ENCODE results near the gene MAP1B.
"Not testable (repeated sequence)": the region's sequence is repeated elsewhere in the genome, so short reads cannot be mapped to it uniquely, and the experiment has no call there.

Gene MAP1B

DNA sequence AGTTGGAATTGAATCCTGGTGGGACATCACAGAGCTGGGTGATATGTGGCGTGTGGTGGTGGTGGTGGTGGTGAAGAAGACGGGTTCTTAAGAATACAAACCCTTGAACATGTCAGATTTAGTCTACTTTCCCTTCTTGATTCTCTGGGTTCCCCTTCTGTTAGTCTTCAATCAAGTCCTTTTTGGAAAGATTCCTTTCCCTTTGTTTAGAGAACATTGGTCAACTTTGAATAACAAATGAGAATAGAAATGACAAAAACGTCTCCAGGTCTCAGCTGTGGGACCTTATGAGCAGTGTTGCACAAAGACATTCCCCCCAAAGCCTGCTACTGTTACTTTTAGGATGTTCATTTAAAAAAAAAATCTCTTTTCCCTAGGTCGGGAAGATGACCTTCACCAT is 46.3 kb downstream of the MAP1B start:
- no peak overlapping the region for H3K4me3 ChIP-seq
- peak overlapping the region in 1 of 21 experiments; percentile 27 for H3K27ac ChIP-seq

DNA sequence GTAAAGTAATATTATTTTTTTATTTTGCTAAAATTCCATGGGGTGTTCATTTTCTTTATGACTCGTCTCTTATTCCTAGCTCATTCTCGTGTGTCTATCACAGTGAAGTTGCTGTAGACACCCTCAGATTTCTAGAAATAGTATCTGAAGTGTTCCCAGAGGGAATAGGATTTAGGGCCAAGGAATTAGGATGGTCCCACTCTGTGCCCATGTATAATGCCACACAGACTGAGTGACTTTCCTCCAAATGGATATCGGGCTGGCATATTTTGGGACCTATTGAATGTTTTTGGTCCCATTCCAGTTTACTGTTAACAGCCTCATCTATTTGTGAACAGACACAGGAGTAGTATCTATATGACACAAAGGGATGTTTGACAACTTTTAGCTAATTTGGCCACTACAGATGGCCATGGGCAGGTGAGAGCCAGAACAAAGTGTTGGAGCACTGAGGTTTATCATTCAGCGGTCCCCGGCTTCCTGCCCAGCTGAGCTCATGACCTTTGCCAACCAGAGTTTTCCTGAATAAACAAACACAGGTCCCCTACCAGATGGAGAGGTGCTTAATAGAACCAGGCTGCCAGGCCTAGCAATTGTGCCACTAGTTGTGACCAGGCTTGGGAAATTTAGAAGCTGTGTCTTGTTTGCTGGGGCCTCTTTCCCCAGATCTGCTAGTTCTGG is 46.9 kb downstream of the MAP1B start:
- Histone ChIP-seq H3K27ac (peak overlapping the region in 4 of 21 experiments; percentile 1 to 29 (median 14)), H3K4me3 (no peak overlapping the region)

DNA sequence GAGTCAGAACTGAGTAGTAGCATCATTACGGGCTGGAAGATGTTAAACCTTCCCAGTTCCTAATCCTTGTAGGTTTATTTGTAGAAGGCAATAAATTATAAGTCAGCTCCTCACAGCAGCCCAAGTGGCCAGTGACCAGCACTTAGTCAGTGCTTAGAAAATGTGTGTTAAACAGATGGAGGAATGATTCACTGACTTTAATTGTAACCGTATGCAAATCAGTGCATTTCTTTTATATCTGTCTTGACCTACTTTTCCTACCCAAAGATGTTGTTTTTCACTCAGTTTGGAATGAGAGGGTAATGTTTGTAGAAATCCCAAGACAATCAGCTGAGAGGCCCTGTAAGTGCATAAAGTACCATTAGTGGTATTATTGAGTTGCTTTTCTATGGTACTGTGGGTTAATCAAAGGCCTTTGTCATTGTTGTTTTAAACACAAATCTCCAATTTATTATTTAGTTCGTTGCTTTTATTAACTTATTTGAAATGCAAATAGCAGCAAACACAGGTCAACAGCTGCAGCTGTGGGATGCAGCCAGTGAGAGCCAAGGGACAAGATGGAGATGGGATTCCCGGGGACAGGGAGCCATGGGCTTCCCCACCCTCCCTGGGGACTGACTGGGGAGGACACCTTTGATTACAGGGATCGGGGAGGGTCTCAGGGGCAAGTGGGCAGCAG is 49.8 kb downstream of the MAP1B start:
- H3K27ac ChIP-seq: peak overlapping the region in 11 of 21 experiments; percentile 28 to 80 (median 45)
- H3K4me3 ChIP-seq: no peak overlapping the region

DNA sequence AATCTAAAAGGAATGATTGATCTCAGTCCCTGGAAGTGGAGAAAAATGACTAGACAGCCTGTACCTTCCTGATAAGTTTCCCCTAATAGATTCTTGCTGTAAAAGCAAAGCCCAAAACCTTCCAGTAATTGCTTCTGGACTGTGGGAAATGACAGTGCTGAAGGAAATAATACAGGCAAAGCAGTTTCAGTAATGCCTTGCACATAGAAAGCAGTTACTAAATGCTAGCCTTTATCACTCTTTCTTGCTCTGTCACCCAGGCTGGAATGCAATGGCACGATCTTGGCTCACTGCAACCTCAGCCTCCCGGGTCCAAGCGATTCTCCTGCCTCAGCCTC is 50.3 kb downstream of the MAP1B start:
- no peak overlapping the region for H3K4me3 ChIP-seq
- peak overlapping the region in 10 of 21 experiments; percentile 16 to 80 (median 56) for H3K27ac ChIP-seq

DNA sequence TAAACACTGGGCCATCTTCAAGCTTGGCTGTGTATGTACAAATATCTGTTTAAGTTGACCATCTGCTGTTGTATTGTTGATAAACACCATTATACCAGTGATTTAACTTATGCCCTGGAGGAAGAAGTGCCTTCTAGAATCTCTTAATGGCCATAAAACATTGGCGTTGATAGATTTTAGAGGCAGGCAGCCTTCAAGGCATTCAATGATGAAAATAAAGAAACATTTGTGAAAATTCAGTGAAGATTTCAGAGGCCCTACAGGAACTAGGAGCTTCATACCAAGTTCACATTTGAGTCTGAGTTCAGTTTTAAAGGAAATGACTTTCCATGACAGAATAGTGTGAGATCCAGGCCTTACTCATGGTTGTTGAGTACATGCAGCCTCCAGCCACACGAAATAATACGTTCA is 52.2 kb downstream of the MAP1B start:
- H3K27ac ChIP-seq: peak overlapping the region in 1 of 21 experiments; percentile 71
- H3K4me3 ChIP-seq: no peak overlapping the region

DNA sequence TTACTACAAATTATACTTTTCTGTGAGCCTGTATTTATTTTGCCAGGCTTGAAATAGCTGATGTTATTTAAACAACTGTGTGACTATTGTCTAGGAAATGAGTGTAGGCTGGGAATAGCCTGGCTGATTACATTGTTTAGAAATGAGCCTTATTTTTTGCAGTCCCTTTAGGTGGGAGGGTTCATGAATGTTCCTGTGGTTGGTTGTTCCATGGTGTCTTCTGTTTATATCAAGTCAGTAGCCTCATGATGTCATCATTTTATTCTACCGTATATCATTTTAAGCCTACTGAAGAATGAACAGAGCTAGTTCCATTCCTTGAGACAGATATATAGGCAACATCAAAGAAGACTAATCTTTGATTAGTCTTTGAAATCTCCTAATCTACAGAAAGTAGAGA is 53.1 kb downstream of the MAP1B start:
- H3K27ac ChIP-seq: peak overlapping the region in 2 of 21 experiments; percentile 39 to 71
- no peak overlapping the region for H3K4me3 ChIP-seq

DNA sequence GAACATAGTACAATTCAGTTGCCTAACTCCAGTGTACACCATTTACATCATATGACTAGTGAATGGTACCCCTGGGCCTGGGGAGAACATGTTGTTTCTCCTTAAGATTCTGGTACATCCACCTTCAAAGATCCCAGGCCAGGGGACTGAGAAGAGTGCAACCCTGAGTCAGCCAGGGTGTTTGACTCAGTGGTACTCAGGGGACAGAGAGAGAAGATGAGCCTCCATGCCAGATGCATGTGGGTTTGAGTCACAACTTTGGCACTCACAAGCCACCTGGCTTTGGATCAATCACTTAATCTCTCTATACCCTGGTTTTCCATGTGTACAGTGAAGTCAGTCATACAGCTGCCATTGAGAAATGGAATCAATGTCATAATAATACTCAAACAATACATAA is 53.7 kb downstream of the MAP1B start:
- no peak overlapping the region for H3K4me3 ChIP-seq
- H3K27ac ChIP-seq: peak overlapping the region in 1 of 21 experiments; percentile 71

DNA sequence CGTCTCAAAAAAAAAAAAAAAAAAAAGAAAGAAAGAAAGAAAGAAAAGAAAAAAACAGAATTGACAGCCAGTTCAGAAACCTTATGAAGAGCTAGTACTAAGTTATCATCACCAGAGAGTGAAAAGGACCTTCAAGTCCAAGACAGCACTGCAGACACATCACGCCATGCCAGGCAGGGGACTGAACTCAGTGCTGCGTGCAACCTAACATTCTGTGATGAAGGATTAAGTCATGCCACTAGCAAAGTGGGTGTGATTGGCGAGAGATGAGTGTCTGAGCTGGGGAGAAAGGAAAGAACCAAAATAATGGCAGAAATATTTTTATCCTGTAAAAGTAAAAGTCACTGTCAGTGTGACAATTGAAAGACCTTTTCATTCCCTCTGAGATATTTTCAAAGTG is 54.7 kb downstream of the MAP1B start:
- H3K4me3 ChIP-seq: no peak overlapping the region
- H3K27ac ChIP-seq: no peak overlapping the region

DNA sequence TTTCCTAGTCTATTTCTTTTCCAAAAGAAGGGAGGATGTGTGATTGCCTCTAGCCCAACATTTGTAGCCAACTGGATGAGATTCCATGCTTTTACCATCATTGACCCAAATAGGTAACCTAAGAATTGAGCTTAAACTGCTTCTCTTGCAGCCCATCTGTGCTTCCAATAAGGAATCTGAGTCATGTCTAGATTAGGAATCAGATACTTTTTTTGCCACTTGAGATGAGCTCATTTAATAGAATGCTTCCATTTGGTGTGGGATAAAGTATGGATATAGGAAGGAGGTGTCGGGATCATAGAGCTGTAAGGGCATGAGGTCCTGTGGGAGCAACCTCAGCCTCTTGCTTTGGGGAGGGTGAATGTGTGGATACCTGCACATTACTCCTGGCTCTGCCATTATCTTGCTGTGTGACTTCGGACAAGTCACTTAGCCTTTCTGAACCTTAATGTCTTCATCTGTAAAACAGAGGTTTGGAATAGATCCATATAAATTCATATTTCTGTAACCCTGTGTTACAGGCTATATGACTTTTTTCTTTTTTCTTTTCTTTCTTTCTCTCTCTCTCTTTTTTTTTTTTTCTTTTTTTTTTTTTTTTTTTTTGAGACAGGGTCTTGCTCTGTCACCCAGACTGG is 56.2 kb downstream of the MAP1B start:
- Histone ChIP-seq H3K27ac (no peak overlapping the region), H3K4me3 (no peak overlapping the region)

DNA sequence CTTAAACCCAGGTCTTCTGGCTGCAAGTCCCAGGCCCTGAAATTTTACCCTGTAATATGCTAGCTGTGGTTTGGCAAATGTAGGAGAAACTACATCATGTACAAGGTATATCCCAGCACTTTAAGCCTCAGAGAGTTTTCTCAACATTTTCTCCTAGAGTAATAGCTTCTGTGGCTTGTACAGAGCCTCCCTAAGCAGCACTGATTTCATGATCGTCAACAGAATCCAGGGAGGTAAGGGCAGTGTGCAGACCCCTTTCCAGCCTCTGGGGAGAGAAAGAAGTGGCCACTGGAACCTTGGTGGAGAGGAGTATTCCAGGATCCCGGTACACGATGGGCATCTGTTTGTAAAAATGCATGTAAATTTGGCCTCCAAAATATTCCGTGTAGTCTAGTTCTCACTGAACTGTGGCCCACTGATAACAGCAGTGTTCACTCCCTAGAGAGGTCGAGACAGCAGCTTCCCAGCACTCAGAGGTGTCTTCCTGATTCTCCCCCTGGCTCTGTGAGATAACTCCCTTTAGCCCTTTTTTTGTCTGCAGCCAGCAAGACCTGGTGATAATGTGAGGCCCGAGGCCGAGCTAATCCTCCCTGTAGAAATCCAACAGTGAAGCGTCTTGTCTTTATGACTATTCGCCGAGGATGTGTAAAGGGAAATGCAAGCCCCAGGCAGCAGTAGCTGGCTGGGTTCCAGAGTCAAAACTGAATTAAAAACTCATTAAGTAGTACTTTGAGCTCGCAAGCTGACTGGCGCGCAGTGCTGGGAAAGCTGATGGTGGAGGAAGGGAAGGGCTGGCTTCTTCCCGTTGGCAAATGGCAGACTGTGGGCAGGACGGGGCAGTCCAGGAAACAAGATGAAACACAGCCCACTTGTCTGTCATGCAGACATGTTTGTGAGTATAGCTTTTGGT is 59.0 kb downstream of the MAP1B start:
- Histone ChIP-seq H3K27ac (peak overlapping the region in 20 of 21 experiments; percentile 1 to 80 (median 46)), H3K4me3 (no peak overlapping the region)

DNA sequence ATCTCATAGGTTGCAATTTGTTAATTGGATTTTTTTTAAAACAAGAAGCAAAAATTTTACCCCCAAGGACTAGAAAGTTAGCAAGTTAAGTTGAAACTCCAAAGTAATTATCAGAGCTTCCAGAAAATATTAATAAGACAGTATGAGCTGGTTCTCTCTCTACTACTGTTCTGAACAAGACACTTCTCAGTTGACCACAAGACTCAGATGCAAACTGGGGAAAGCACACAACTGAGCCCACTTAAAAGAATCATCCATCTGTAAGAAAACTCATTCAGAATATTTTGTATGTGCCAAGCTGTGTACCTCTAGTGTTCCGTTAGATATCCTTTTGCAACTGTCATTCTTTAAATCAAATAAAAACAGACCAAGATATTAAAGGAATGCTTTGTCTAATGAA is 60.0 kb downstream of the MAP1B start:
- peak overlapping the region in 9 of 21 experiments; percentile 7 to 80 (median 57) for H3K27ac ChIP-seq
- H3K4me3 ChIP-seq: no peak overlapping the region

DNA sequence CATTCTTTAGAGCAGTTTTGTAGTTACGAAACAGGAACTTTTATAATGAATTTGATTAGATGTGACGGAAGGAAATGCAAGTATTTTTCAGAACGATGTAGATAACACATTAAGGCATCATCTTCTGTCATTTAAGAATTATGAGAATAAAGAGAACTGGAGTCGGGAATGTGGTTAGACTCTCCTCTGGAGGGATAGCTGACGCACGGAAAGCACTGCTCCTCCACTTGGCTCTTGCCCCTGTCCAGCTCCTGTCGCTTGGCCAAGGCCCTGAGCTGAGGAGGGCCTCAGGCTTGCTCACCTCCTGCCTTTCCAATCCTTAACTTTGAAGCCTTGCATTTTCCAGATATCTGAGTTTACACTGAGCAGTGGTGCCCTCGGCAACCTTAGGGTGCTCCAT is 60.5 kb downstream of the MAP1B start:
- Histone ChIP-seq H3K4me3 (no peak overlapping the region), H3K27ac (peak overlapping the region in 1 of 21 experiments; percentile 80)

DNA sequence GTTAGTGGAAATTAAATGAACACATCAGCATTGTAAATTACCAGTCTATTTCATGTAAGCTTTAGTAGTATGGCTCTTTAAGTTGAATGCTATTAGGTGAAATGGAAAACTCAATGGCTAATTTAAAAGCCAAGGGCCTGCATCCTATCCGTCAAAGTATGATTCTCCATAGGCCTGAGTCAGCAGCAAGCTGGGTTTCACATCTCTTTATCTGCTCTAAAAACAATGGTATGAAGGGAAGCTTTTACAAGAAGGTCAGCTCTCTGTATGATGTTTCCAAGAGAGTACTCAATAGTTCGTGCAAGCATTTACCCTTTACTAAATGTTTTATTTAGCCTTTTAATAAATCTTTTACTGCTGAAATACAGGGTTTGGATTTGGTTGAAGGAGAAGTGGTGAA is 62.8 kb downstream of the MAP1B start:
- no peak overlapping the region for H3K4me3 ChIP-seq
- H3K27ac ChIP-seq: no peak overlapping the region

DNA sequence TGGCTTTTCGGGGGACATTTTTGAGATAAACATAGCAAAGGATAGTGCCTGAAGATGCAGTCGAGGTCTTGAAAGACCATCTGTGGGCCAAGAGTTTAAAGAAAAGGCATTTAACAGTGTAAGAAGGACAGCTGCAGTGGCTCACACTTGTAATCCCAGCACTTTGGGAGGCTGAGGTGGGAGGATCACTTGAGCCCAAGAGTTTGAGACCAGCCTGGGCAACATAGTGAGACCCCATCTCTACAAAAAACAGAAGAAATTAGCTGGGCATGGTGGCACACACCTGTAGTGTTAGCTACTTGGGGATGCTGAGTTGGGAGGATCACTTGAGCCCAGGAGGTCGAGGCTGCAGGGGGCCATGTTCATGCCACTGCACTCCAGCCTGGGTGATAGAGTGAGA is 63.9 kb downstream of the MAP1B start:
- H3K27ac ChIP-seq, H3K4me3 ChIP-seq: not testable (repeated sequence)

DNA sequence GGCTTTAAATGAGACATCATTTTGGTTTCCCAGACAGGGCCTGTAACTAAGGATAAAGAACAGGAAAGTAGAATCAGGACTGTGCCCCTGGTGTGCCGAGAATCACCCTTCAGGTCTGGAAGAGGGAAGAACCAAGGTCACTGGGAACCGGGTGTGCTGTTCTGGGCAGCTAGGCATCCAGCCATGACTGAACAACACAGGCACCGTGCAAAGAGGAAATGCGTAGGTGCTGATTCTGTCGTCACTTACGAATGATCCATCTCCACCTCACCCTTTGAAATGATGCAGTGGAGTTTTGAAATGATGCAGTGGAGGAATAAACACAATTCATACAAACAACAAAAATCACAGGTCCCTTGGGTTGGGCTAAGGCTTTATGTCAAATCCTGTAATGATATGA is 64.4 kb downstream of the MAP1B start:
- Histone ChIP-seq H3K27ac (no peak overlapping the region), H3K4me3 (no peak overlapping the region)

DNA sequence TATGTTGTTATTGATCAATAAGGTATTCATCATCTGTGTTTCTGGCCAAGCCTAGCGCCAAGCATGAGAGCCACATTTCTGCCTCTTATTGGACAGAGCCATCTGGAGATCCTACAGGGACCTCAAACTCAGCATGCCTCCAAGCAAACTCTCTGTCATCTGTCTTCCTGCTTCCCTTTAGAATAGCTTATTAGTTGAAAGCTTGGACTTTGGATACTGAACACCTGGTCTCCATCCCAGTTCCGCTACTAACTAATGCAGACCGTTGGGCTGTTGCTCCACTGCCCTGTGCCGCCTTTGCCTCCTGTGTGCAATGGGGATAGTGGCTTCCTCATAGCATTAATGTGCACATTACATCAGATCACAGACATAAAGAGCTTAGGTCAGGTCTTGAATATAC is 65.5 kb downstream of the MAP1B start:
- H3K27ac ChIP-seq: no peak overlapping the region
- H3K4me3 ChIP-seq: no peak overlapping the region

DNA sequence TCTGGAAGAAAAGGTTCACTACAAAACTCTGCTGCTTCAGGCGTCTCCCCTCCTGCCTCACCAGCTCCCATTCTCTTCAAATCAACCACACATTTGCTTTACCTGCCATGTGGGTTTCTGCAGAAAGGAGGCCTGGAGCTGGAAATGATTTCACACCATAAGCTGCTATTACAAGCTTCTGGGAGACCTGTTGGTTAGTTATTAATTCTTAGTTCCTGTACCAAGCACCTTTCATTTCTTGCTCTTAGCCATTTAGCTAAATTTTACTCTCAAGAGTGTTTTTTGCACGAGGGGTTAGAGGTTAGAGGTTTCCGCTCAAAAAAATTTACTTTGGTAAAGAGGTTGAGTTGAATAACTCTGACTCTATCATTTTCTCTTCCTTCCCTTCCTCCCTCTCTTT is 70.3 kb downstream of the MAP1B start:
- Histone ChIP-seq H3K4me3 (no peak overlapping the region), H3K27ac (peak overlapping the region in 2 of 21 experiments; percentile 49 to 75)

DNA sequence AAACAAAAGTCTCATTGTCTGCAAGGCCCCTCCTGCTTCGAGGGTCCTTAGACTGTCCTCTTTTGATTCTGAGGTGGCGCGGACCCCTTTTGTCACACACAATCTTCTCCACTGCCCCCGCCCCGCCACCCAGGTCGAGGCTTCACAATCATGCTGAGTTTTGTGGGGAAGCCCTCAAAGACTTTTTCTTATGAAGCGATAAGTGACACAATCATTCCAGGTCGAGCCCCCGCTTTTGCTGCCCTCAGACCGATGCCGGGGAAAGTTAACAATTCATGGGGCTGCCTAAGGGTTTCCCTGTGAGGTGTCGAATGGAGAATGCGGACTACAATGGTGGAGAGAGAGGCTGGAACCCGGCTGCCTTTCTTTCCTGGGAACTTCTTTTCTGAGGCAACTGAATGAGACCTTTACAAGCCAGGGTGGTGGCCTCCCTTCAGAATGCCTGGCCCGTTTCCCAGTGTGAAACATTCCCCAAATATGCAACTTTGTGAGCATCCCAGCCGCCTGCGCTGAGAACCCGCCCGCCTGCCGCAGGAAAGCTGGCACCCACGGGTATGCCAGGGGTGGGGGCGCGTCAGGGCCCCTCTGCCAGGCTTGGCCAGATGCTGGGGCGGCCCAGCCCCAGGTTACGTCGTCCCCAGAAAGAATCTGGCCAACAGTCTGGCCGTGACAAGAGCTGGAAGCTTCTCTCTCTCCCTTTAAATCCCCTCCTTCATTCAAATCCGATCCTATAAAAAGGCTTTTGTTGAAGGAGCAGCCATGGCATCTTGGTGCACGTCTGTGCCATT is 71.9 kb downstream of the MAP1B start:
- Histone ChIP-seq H3K27ac (peak overlapping the region in 19 of 21 experiments; percentile 2 to 75 (median 57)), H3K4me3 (peak overlapping the region in 4 of 7 experiments; percentile 2 to 24 (median 4))

DNA sequence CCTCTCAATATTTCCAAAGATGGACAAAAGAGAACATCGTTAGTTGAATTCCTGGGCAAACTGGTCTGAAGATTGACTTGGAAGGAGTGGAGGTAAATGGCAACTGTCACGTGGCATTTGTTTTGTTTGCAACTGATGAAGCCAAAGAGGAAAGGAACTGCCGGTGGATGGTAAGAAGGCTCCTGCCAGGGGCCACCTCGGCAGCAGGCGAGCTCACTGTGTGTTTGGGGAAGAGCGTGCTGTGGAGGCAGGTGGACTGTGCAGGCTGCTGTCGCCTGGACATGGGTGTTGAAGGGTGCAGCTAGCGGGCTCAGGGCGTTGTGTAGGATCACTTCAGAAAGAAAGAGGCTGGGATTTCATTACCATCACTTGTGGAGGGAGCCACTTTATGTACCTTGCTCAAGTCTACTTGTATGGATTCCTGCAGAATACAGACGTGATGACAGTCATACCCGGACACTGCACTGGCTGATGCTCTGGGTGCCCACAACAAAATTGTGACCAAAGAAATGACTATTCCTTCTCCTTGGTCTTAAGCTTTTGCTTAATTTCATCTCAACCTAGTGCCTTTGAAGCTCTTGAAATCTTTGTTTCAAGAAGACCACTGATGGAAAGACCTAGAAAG is 72.7 kb downstream of the MAP1B start:
- peak overlapping the region in 3 of 7 experiments; percentile 2 to 24 (median 6) for H3K4me3 ChIP-seq
- peak overlapping the region in 17 of 21 experiments; percentile 2 to 75 (median 63) for H3K27ac ChIP-seq
